Suprapubic skin (tissue), 4 donors: ENCODE results near the gene SND1.

Source experiments
- CTCF ChIP-seq, 2 donors: fragments of 200-600 bp in 1 of 2; fragments of 450-650 bp in 1 of 2; sonication (generic) in 1 of 2; IDR thresholded peaks; one replicate each; pipeline ENCODE4 v1.5.1; 2016 to 2019; ENCODE audit warnings: antibody characterized with exemption in 2 of 2, mild to moderate bottlenecking in 1 of 2, moderate library complexity in 1 of 2
- EP300 ChIP-seq: sonication (generic); formaldehyde crosslinking; IDR thresholded peaks from one replicate; pipeline ENCODE4 v1.6.1; 2017; ENCODE audit warnings: antibody characterized with exemption
- POLR2A ChIP-seq, 2 donors: fragments of 450-650 bp; IDR thresholded peaks; one replicate each; pipeline ENCODE4 v1.6.1; 2017; ENCODE audit warnings: antibody characterized with exemption in 2 of 2, mild to moderate bottlenecking in 2 of 2, moderate library complexity in 2 of 2
- POLR2AphosphoS5 ChIP-seq, 3 donors: sonication (generic); formaldehyde crosslinking; IDR thresholded peaks; one replicate each; pipeline ENCODE4 v1.6.1; 2017; ENCODE audit warnings: antibody characterized with exemption in 3 of 3

DNA sequence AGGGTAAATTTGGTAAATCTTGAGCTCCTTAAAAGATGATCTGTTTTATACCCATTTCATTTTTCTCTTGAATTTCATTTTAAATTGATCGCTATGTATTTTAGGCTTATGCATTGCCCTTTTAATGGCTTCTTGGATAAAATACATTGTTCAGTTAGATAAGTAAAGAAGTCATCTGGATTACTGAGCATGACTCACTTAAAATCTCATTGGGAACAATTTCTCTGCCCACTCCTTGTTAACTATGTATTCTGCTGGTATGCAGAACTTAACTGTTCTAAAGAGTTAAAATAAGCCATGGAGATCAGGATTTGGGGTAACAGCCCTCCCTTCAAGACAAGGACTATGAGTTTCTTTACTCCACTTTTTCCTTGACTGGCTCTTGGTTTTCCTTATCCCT, 134.2 kb downstream of the SND1 start:
- TF ChIP-seq CTCF (IDR thresholded peaks at IDR 0.05) (no peak), EP300 (no peak), POLR2A (IDR thresholded peaks at IDR 0.05) (no peak), POLR2AphosphoS5 (IDR thresholded peaks at IDR 0.05) (no peak)
